Measurements from ENCODE around the gene HEY2.

DNA sequence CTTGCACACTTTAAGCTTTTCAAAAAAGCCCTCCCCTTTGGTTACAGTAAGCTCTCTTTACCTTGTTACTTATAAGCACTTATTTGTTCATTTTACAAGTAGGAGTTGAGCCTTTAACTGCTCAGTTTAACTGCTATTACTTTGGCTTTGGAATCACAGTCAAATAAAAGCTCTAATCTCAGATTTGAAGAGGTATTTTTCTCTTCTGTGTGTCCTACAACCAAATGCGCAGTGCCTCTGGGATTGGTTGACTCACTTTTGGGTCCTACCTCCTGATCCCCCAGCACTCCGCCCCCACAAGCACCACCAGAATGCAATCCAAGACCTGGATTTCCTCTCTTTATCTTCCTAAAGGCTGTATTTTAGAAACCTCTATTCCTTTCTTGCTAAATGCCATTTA, 43.8 kb downstream of the HEY2 start:
- TF ChIP-seq, protein P1, sequence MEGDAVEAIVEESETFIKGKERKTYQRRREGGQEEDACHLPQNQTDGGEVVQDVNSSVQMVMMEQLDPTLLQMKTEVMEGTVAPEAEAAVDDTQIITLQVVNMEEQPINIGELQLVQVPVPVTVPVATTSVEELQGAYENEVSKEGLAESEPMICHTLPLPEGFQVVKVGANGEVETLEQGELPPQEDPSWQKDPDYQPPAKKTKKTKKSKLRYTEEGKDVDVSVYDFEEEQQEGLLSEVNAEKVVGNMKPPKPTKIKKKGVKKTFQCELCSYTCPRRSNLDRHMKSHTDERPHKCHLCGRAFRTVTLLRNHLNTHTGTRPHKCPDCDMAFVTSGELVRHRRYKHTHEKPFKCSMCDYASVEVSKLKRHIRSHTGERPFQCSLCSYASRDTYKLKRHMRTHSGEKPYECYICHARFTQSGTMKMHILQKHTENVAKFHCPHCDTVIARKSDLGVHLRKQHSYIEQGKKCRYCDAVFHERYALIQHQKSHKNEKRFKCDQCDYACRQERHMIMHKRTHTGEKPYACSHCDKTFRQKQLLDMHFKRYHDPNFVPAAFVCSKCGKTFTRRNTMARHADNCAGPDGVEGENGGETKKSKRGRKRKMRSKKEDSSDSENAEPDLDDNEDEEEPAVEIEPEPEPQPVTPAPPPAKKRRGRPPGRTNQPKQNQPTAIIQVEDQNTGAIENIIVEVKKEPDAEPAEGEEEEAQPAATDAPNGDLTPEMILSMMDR (IDR thresholded peaks at IDR 0.05) = no peak
- TF ChIP-seq POLR2A (IDR thresholded peaks at IDR 0.05) = no peak
- TF ChIP-seq EP300 (IDR thresholded peaks at IDR 0.05; ENCODE audit: low read depth) = no peak
- TF ChIP-seq POLR2AphosphoS5 (IDR thresholded peaks at IDR 0.05) = no peak
